ENCODE results near the gene ZDHHC4. TPM values are rescaled to one million over a fixed set of nuclear protein-coding genes. Genes with fewer than 3 reads are reported as not detected.

The ZDHHC4 gene
- total and polyA plus RNA-seq, 2 of the 13 experiments (the other 11 are each of a cell fraction or from before 2014, with no cell fraction given), result 83.2 to 188 TPM

DNA sequence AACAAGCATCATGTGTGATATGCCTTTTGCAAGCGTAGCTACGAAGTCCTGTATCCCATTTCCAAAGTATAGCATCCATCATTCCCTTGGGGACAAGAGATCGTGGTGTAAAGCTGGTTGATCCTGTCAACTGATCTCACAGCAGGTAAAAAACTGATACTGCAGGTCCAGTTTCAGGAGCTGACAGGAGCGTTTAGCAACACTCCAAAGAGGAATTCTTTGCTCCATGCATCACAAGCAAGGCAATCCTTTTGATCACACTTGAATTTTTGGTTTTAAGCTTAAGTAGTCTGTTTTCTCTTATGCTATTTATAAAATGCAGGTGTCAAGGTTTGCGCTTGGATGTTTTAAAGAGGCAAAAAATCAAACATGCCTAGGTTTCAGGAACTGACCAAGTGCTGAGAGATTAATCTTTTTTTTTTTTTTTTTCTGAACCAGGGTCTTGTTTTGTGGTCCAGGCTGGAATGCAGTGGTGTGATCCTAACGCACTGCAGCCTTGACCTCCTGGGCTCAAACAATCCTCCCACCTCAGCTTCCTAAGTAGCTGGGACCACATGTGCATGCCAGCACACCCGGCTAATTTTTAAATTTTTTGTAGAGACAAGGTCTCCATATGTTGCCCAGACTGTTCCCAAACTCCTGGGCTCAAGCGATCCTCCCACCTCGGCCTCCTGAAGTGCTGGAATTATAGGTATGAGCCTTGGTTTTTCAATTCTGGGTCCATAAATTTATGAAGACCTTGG is 1.8 kb upstream of the ZDHHC4 start (continued):
- no peak for TF ChIP-seq ZNF292 (CRISPR knock-in tag; IDR thresholded peaks at IDR 0.05; ENCODE audit: borderline replicate concordance, low read depth)
- no peak for TF ChIP-seq ZNF335 (CRISPR knock-in tag; IDR thresholded peaks at IDR 0.05)
- peak; percentile 55; the same call in 1 of the 2 replicates for TF ChIP-seq HOXA3 (CRISPR knock-in tag; IDR thresholded peaks at IDR 0.05)
- TF ChIP-seq ZNF891 (CRISPR knock-in tag; IDR thresholded peaks at IDR 0.05), result no peak
- TF ChIP-seq NR2F6 (IDR thresholded peaks at IDR 0.05), result peak; percentile 91
- peak; percentile 92 for TF ChIP-seq NR2F6 (CRISPR knock-in tag; IDR thresholded peaks at IDR 0.05)
- no peak; the same call in 1 of the 2 replicates for TF ChIP-seq HMG20A (CRISPR knock-in tag; IDR thresholded peaks at IDR 0.05; ENCODE audit: borderline replicate concordance)
- TF ChIP-seq ZSCAN22 (CRISPR knock-in tag; IDR thresholded peaks at IDR 0.05), result no peak
- TF ChIP-seq, protein P1, sequence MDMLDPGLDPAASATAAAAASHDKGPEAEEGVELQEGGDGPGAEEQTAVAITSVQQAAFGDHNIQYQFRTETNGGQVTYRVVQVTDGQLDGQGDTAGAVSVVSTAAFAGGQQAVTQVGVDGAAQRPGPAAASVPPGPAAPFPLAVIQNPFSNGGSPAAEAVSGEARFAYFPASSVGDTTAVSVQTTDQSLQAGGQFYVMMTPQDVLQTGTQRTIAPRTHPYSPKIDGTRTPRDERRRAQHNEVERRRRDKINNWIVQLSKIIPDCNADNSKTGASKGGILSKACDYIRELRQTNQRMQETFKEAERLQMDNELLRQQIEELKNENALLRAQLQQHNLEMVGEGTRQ (IDR thresholded peaks at IDR 0.05; ENCODE audit: low read depth, low read length), result no peak
- TF ChIP-seq, protein P1 (CRISPR knock-in tag; IDR thresholded peaks at IDR 0.05; ENCODE audit: borderline replicate concordance), result no peak
- no peak for TF ChIP-seq NAIF1 (CRISPR knock-in tag; IDR thresholded peaks at IDR 0.05; ENCODE audit: borderline replicate concordance)
- TF ChIP-seq MIER3 (CRISPR knock-in tag; IDR thresholded peaks at IDR 0.05; ENCODE audit: borderline replicate concordance), result 0 out of 2 replicates have a peak, but pooled peaks have one; percentile 9
- TF ChIP-seq ZNF30 (CRISPR knock-in tag; IDR thresholded peaks at IDR 0.05), result no peak
- no peak for TF ChIP-seq SIN3B (IDR thresholded peaks at IDR 0.05; ENCODE audit: low read length)
- TF ChIP-seq PCBP2 (optimal IDR thresholded peaks at IDR 0.05; ENCODE audit: low read depth, low read length, poor library complexity, severe bottlenecking), result no peak
- TF ChIP-seq CEBPZ (IDR thresholded peaks at IDR 0.05; ENCODE audit: low read length), result no peak
- no peak for TF ChIP-seq SRF (IDR thresholded peaks at IDR 0.05; ENCODE audit: low read depth, low read length)
- TF ChIP-seq ZNF329 (CRISPR knock-in tag; IDR thresholded peaks at IDR 0.05; ENCODE audit: low read depth), result no peak
- no peak for TF ChIP-seq TFE3 (CRISPR knock-in tag; IDR thresholded peaks at IDR 0.05)
- TF ChIP-seq ATAD3A (CRISPR knock-in tag; IDR thresholded peaks at IDR 0.05), result no peak
- no peak for TF ChIP-seq XRCC5 (optimal IDR thresholded peaks at IDR 0.05; ENCODE audit: low read length)
- no peak for TF ChIP-seq TEAD2 (CRISPR knock-in tag; IDR thresholded peaks at IDR 0.05)
- TF ChIP-seq EEA1 (CRISPR knock-in tag; IDR thresholded peaks at IDR 0.05; ENCODE audit: borderline replicate concordance), result no peak
- TF ChIP-seq, protein P2, sequence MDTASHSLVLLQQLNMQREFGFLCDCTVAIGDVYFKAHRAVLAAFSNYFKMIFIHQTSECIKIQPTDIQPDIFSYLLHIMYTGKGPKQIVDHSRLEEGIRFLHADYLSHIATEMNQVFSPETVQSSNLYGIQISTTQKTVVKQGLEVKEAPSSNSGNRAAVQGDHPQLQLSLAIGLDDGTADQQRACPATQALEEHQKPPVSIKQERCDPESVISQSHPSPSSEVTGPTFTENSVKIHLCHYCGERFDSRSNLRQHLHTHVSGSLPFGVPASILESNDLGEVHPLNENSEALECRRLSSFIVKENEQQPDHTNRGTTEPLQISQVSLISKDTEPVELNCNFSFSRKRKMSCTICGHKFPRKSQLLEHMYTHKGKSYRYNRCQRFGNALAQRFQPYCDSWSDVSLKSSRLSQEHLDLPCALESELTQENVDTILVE (CRISPR knock-in tag; IDR thresholded peaks at IDR 0.05), result 0 out of 2 replicates have a peak, but pooled peaks have one; percentile 19
